HG02852 (cell line): ENCODE results near the gene GCDH.
A peak's percentile ranks its signal among the peaks of the same experiment; 100 is the strongest.
"Not testable (repeated sequence)": the region's sequence is repeated elsewhere in the genome, so short reads cannot be mapped to it uniquely, and the experiment has no call there.

Experiments used
- ATAC-seq: cut with Tn5 transposase; IDR thresholded peaks from one replicate; pipeline ENCODE4 v1.9.1; 2021; ENCODE audit warnings: mild to moderate bottlenecking, moderate library complexity; ENCODE audit not compliant: unreplicated experiment

GCDH gene

GRCh38 chr19:12899891-12900518, 9.0 kb downstream of the GCDH start:
- peak; percentile 71 for ATAC-seq

DNA sequence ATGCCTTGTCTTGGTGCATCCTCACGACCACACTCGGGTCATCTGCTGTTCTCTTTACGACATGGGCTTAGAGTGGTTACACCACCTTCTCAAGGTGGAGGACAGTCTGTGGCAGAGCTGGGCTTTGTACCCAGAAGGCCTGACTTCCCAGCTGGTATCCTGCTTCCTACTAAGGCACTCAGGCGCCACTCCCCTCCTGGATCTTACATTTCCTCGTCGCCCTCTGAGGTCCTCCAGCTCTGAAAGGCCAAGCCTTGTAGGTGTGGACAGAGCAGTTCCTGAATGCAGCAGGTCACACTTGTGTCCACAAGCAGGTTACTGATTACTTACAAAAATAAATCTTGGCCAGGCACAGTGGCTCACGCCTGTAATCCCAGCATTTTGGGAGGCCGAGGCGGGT, 16.2 kb downstream of the GCDH start:
- ATAC-seq = no peak

GRCh38 chr19:12912571-12912970, 21.6 kb downstream of the GCDH start:
- ATAC-seq = no peak

DNA sequence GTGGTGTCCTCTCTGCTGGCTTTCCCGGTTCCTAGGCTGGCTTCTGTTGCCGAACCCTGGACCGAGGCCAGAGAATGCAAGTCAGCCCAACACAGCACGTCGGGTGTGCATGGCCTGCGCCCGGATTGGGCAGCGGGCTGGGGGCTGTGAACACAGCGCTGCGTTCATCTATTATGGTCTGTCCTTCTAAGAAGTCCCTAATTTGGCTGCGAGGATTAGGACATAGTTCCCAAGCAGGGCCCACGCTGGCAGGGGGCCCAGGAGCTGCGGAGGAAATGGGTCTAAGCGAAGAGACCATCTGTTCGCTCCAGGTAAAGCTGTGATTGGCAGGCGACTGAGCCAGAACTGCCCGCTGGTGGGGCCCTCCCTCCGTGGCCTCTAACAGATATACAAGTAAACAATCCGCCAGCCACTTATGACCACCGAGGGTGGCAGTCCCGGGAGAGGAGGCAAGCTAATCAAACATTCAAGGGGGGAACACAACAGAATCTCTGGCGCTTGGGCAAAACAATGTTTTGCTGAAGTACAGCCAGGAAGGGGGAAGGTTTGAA, 22.1 kb downstream of the GCDH start:
- no peak for ATAC-seq

GRCh38 chr19:12913851-12914690, 23.1 kb downstream of the GCDH start:
- no peak for ATAC-seq

- ATAC-seq = not testable (repeated sequence)
These were observed 24.9 kb downstream of the GCDH start for GRCh38 chr19:12915860-12916259.

GRCh38 chr19:12918253-12918652, 27.3 kb downstream of the GCDH start:
- ATAC-seq = no peak

- ATAC-seq = no peak
These were observed 30.1 kb downstream of the GCDH start for GRCh38 chr19:12921047-12921446.

DNA sequence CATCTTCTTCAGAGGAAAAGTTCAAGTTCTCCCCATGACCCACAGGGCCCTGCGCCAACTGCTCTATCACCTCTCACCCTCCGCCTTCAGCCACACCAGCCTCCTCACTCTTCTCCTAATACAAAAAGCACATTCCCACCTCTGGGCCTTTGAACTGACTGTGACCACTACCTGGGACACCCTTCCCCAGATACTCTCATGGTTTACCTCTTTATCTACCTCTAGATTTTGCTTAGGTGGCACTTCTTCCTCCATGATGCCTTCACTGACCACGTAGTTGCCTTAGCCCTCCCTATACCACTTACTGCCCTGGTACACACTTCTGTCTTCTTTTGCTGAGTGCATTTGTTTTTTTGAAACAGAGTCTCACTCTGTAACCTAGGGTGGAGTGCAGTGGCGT, 32.0 kb downstream of the GCDH start:
- ATAC-seq = no peak

GRCh38 chr19:12924621-12925310, 33.8 kb downstream of the GCDH start:
- no peak for ATAC-seq

DNA sequence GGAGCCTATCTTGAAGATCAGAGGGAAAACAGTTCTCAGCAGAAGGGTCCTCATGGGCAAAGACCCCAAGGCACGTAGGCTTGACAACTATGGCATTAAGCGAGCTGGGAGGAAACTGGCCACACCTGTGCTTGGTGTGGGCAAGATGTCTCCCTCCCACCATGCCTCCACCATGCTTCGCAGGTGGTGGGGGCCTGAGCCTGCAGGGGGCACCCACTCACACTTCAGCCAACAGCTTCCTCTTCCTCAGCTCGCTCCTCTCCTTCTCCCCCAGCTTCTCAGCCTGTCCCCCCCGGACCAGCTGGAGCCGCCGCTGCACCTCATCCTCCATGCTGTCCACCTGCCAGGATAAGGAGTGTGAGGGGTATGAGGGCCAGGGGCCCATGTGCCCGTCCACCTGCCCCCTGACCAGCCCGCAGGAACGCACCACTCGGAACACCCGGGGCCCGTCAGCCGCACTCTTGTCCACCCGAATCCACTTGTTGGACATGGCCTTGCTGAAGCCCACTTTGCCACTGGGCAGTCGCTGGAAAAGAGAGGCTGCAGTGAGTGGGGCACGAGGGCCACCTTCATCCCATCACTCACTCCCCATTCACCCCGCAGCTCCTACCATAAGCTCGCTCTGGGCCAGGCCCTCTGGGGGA, 39.2 kb downstream of the GCDH start:
- ATAC-seq = no peak

DNA sequence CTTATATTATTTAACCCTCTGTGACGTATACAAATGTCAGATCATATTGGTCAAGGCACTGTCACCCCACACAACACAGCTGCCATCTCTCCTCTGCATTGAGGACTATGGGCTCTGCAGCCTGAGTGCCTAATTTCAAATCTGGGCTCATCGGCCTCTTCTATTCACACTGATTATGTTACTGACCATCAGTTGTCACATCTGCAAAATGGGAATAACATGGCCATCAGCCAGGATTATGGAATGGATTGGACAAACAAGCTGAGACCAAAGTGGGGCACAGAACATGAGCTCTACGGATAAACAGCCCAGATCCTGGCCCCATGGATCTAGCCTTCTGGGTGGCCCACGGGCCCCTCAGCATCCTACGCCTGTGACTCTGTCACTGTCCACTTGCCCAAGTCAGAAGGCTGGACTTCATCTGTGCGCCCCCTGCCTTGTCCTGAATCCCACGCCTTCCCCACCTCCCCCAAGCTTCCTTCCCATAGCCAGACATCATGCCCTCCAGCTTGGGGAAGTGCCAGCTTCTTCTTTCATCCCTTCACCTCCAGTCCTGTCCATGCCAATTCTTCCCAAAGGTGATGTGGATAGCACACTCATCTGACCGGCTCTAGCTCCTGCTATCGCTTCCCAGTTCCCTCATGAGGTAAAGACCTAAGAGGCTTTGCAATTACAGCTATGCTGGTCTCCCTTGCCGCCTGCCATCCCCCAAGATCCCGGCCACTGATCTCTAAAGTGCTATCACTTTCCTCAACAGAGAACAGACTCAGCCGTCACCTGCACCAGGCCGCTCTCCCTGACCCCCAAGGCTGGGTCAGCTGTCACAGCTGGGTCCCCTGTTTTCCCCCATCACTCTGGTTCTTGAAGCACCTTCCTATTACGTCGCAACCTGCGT, 41.7 kb downstream of the GCDH start:
- ATAC-seq = peak; percentile 19

DNA sequence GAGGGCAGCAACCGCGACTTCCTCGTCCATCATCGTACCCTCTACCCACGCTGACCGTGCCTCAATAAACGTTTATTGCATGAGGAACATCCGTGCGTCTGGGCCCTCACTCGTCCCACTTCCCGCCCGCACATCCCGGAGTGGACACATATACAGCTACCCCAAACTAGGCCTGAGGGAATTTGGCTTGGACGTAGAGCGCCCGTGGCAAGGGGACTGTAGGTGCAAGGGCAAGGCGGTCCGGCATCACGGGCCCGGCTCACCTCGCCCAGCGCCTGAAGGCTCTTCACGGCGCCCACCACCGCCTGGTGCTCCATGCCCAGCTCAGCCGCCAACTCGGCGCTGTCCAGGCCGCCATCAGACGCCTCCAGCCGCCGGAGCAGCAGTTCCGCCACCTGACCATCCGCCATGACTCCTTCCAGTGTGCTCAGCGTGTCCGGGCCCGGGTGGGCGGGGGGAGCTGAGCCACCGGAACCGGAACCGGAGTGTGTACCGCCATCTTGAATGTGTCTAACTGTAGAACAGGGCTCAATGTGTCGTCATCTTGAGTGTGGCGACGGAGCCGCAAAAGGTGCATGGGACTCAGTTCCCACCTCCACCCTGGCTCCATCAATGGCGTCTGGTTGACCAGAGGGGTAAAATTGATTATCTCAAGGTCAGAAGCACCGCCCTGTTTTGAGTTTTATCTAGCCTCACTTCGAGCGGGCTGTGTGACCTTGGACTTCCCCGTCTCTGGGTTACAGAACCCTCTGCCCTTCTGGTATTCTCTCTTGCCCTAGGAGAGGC, 42.5 kb downstream of the GCDH start, which contains the start of gene FARSA:
Gene FARSA (minus strand): TSS at position 425 of the 786 bp plus-strand sequence. CDS start 15 bp downstream, at position 410.
- ATAC-seq = peak; percentile 45

DNA sequence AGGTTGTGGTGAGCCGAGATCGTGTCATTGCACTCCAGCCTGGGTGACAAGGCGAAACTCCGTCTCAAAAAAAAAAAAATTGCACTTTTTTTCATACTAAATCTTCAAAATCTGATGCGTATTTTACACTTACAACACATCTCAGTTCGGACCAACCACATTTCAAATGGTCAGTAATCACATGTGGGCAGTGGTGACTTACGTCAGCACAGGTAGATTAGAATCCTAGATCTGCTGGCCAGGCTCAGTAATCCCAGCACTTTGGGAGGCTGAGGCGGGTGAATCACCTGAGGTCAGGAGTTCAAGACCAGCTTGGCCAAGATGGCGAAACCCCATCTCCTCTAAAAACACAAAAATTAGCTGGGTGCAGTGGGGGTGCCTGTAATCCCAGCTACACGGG, 44.1 kb downstream of the GCDH start:
- no peak for ATAC-seq

DNA sequence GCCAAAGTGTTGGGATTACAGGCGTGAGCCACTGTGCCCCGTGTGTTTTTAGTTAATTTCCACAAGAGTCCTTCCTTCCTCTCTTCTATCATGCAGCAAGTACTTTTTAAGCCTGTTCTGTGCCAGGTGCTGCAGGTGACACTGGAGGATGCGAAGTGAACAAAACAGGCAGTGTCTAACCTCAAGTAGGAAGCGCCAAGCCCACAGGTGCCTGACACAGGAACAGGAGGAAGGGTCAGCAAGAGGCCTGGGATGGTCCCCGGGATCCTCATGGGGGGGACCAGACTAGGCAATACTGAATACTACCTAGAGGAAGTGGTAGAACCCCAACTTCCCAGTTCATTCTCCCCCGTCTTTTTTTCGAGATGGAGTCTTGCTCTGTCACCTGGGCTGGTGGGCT, 45.6 kb downstream of the GCDH start:
- ATAC-seq = no peak

- no peak for ATAC-seq
These were observed 46.4 kb downstream of the GCDH start for GRCh38 chr19:12937093-12937926.

GRCh38 chr19:12937927-12938778, 47.2 kb downstream of the GCDH start, which contains the start of gene CALR:
Gene CALR (plus strand): TSS chr19:12938609. CDS start chr19:12938680, 71 bp downstream.
- ATAC-seq = peak; percentile 79
